Heart left ventricle (tissue), 13 donors: Measurements from ENCODE around the gene RGS14.

Experiments
- POLR2A ChIP-seq, 2 donors: fragments of 450-650 bp; IDR thresholded peaks; one replicate each; pipeline ENCODE4 v1.6.1; 2017; ENCODE audit warnings: antibody characterized with exemption in 2 of 2, mild to moderate bottlenecking in 2 of 2, moderate library complexity in 2 of 2
- TF ChIP-seq, protein P1 (sequence below), 12 donors: fragments of 200-600 bp; sonication (generic) in 4 of 12; IDR thresholded peaks; one replicate each; pipeline versions ENCODE4 v1.5.0 to v1.8.0; 2018 to 2022; ENCODE audit warnings: antibody characterized with exemption in 12 of 12, mild to moderate bottlenecking in 5 of 12
- donor health status: ischemic (EF 13 %, LVEDD 7.1; RV severe dilation, severe dysfunction).
- donor health status: DM: no; HTN: yes; CAD: no.
- donor health status: DM: no; HTN: no; CAD: no.
- donor health status: ischemic (EF 25% LVEDD 6.9; RV normal size, moderate dysfunction).
- donor health status: ischemic (EF 25% LVEDD 5.7; RV mildly dilated, moderate dysfunction).
- donor health status: ischemic (EF 35%, LVEDD 5.7; RV mildly dilated, moderate dysfunction).
- donor health status: nonischemic (EF 11% LVEDD 7.7; RV severe dilation, severe dysfunction).
- donor health status: DM: yes; HTN: yes; CAD: no.
- donor health status: PGD.
- donor health status: ischemic (EF 29% LVEDD 5.4; RV normal size, mild dysfunction).
- donor health status: nonischemic (EF 23%, LVEDD 6.1; RV moderate dilation, normal function).

DNA sequence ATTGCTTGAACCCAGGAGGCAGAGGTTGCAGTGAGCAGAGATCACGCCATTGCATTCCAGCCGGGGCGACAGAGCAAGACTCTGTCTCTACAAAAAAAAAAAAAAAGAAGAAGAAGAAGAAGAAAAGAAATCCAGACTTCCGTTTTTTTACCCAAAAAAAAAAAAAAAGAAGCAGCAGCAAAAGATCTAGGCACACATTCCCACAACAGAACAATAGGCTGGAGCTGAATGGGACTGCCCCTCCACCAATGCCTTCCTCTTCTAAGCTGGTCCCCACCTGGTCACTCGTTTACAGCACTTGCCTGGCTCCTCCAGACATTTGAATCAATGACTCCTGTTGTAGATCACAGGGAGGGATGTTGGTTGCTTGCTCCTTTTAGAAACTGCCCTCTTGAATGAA lies 4.6 kb upstream of the RGS14 start:
- no peak for TF ChIP-seq POLR2A (IDR thresholded peaks at IDR 0.05)
- TF ChIP-seq, protein P1, sequence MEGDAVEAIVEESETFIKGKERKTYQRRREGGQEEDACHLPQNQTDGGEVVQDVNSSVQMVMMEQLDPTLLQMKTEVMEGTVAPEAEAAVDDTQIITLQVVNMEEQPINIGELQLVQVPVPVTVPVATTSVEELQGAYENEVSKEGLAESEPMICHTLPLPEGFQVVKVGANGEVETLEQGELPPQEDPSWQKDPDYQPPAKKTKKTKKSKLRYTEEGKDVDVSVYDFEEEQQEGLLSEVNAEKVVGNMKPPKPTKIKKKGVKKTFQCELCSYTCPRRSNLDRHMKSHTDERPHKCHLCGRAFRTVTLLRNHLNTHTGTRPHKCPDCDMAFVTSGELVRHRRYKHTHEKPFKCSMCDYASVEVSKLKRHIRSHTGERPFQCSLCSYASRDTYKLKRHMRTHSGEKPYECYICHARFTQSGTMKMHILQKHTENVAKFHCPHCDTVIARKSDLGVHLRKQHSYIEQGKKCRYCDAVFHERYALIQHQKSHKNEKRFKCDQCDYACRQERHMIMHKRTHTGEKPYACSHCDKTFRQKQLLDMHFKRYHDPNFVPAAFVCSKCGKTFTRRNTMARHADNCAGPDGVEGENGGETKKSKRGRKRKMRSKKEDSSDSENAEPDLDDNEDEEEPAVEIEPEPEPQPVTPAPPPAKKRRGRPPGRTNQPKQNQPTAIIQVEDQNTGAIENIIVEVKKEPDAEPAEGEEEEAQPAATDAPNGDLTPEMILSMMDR (IDR thresholded peaks at IDR 0.05) = no peak
